Caco-2 (cell line): ENCODE results near the gene ID3. TPM values are rescaled to one million over a fixed set of nuclear protein-coding genes. Genes with fewer than 3 reads are reported as not detected.

Source experiments
- BruUV-seq: library from RNA; stranded (reverse); fragments of 400-500 nt; replicated peaks from 2 replicates; lab custom pipeline; 2021; lab: Mats Ljungman, UMichigan
- CTCF ChIA-PET: fragments of 300-600 bp; sonication (Branson Sonifier 250); formaldehyde crosslinking; loops from one replicate; lab custom pipeline; 2022; ENCODE audit warnings: antibody characterized with exemption; lab: Charles Lee
- POLR2A ChIA-PET: fragments of 300-600 bp; sonication (Branson Sonifier 250); formaldehyde crosslinking; loops from one replicate; lab custom pipeline; 2022; ENCODE audit warnings: antibody characterized with exemption; lab: Charles Lee
- DNase-seq, 2 experiments: peaks; one replicate each; pipeline versions ENCODE4 v3.0.0 to v3.0.0-alpha.2; 2020 to 2022
- H3K27me3 ChIP-seq: replicated peaks from 2 replicates; pipeline ENCODE4 v1.6.0; 2011; ENCODE audit warnings: low read length; ENCODE audit not compliant: control insufficient read depth, insufficient read depth
- H3K36me3 ChIP-seq: 2 replicates; pipeline ENCODE4 v1.5.1; 2011; ENCODE audit warnings: low read length; ENCODE audit not compliant: control insufficient read depth, insufficient read depth
- H3K4me1 ChIP-seq: fragments of 250-450 bp; sonication (Bioruptor Pico); 2 replicates; pipeline ENCODE4 v1.5.1; 2020; ENCODE audit warnings: mild to moderate bottlenecking
- H3K4me3 ChIP-seq: 2 replicates; pipeline ENCODE4 v1.5.1; 2011; ENCODE audit warnings: low read depth, mild to moderate bottlenecking, control low read depth, low read length
- H3K9me3 ChIP-seq: fragments of 250-450 bp; sonication (Bioruptor Pico); 2 replicates; pipeline ENCODE4 v1.5.1; 2020; ENCODE audit warnings: mild to moderate bottlenecking, moderate library complexity
- H3K27ac Mint-ChIP-seq: one replicate; pipeline ENCODE4 v1.8.0; 2022; ENCODE audit warnings: mixed read lengths; ENCODE audit not compliant: unreplicated experiment
- H3K27me3 Mint-ChIP-seq: one replicate; pipeline ENCODE4 v1.8.0; 2022; ENCODE audit warnings: mixed read lengths; ENCODE audit not compliant: insufficient read depth, unreplicated experiment
- H3K36me3 Mint-ChIP-seq: one replicate; pipeline ENCODE4 v1.8.0; 2022; ENCODE audit warnings: mild to moderate bottlenecking, mixed read lengths; ENCODE audit not compliant: insufficient read depth, unreplicated experiment
- H3K4me1 Mint-ChIP-seq: one replicate; pipeline ENCODE4 v1.8.0; 2022; ENCODE audit warnings: low read depth, mixed read lengths; ENCODE audit not compliant: unreplicated experiment
- H3K4me3 Mint-ChIP-seq: one replicate; pipeline ENCODE4 v1.8.0; 2022; ENCODE audit warnings: mild to moderate bottlenecking, moderate library complexity, mixed read lengths; ENCODE audit not compliant: unreplicated experiment
- H3K9me3 Mint-ChIP-seq: one replicate; pipeline ENCODE4 v1.8.0; 2022; ENCODE audit warnings: mixed read lengths; ENCODE audit not compliant: unreplicated experiment
- CTCF ChIP-seq, 2 experiments: fragments of 200-600 bp in 1 of 2; IDR thresholded peaks; 1 replicate in 1 of 2; 2 replicates in 1 of 2; pipeline versions ENCODE4 v1.5.1 to v1.8.0; 2011 to 2022; ENCODE audit warnings: antibody characterized with exemption in 1 of 2, control low read depth in 1 of 2, inconsistent platforms in 1 of 2, low read depth in 1 of 2, low read length in 1 of 2, mild to moderate bottlenecking in 1 of 2, moderate library complexity in 1 of 2; ENCODE audit not compliant: insufficient read depth in 1 of 2, severe bottlenecking in 1 of 2, unreplicated experiment in 1 of 2
- intact Hi-C: fragments of 100-400 bp; cut with micrococcal nuclease; formaldehyde crosslinking; loops from one replicate; pipeline ENCODE4 v1.10.0; 2022; ENCODE audit not compliant: unreplicated experiment
- total RNA-seq: library from RNA; stranded (reverse); gene quantifications from 2 replicates; pipeline ENCODE4 v1.2.3, GENCODE V29; 2022

Gene ID3
- total RNA-seq, 1 experiment from 2014 or later = 13.7 TPM

DNA sequence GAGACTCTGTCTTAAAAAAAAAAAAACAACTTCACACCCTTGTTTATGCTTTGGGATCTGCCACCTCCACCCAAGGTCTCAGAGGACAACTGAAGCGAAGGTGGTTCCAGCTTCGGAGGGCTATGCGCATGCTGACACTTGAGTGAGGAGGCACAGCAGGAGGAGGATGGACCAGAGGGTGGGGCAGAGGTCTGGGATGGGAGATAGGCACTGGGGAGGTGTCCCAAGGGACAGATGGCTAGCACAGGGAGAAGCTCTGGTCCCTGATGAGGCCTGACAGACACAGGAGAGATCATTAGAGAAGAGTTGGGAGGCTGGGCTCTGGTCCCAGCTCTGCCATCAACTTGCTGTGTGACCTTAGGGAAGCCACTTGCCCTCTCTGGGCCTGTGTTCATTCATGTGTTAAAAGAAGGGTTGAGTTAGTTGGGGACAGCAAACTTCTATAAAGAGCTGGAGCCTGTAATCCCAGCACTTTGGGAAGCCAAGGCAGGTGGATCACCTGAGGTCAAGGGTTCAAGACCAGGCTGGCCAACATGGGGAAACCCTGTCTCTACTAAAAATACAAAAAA, 45.1 kb downstream of the ID3 start:
- H3K9me3 Mint-ChIP-seq = no peaks in the 10 kb centered on the region
- intact Hi-C loops = no loop called here
- H3K27ac Mint-ChIP-seq = no peak overlapping the region
- BruUV-seq = no TSS peak
- no peak overlapping the region for H3K4me3 Mint-ChIP-seq
- Histone ChIP-seq H3K4me1 (no peaks in the 10 kb centered on the region), H3K27me3 (no peaks in the 10 kb centered on the region), H3K9me3 (no peaks in the 10 kb centered on the region), H3K36me3 (0 out of 2 replicates have a peak, but pooled peaks cover 1% of the 10 kb centered on the region), H3K4me3 (no peak overlapping the region)
- ChIA-PET CTCF (interaction anchor here (0.7 kb wide), 1 partner anchor 11 kb away, joined by 3 read pairs; no protein-coding TSS in a partner anchor), POLR2A (interaction anchor here (0.7 kb wide), 1 partner anchor 177 kb away, joined by 3 read pairs; no protein-coding TSS in a partner anchor)
- no peaks in the 10 kb centered on the region for H3K27me3 Mint-ChIP-seq
- no peaks in the 10 kb centered on the region for H3K4me1 Mint-ChIP-seq
- TF ChIP-seq CTCF (IDR thresholded peaks at IDR 0.05; ENCODE audit: insufficient read depth in 1 of 2, low read depth in 1 of 2, low read length in 1 of 2, severe bottlenecking in 1 of 2, unreplicated experiment in 1 of 2) = no peak
- DNase-seq = no peak
- H3K36me3 Mint-ChIP-seq = peaks cover 37% of the 10 kb centered on the region

DNA sequence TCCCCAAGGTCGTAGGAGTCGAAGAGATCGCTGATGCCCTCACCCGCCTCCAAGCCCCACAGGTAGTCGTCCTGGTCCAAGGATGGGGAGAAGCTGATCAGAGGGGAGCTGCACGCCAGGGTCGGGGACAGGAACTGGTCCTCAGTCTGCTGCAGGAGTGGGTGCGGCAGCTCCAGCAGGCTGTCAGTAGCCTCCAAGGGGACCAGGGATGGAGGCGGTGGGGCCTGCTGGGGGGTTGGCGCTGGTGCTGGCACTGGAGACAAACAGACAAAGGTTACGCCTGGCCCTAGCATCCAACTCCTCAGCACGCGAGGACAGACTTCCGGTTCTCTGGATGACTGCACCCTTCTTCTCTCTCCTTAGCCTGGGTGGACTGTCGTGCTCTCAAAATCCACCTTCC, 49.4 kb downstream of the ID3 start:
- intact Hi-C loops = no loop called here
- ChIA-PET CTCF (interaction anchor here (0.7 kb wide), 1 partner anchor 55 kb away, joined by 3 read pairs; no protein-coding TSS in a partner anchor), POLR2A (no interaction called here)
- no peaks in the 10 kb centered on the region for H3K4me1 ChIP-seq
- Mint-ChIP-seq H3K27me3 (no peaks in the 10 kb centered on the region), H3K4me3 (no peak overlapping the region), H3K27ac (no peak overlapping the region), H3K4me1 (peaks cover 4% of the 10 kb centered on the region), H3K9me3 (no peaks in the 10 kb centered on the region), H3K36me3 (peaks cover 32% of the 10 kb centered on the region)
- no peaks in the 10 kb centered on the region for H3K27me3 ChIP-seq
- H3K9me3 ChIP-seq = no peaks in the 10 kb centered on the region
- DNase-seq = no peak
- no peak for TF ChIP-seq CTCF (IDR thresholded peaks at IDR 0.05; ENCODE audit: insufficient read depth in 1 of 2, low read depth in 1 of 2, low read length in 1 of 2, severe bottlenecking in 1 of 2, unreplicated experiment in 1 of 2)
- H3K36me3 ChIP-seq = 0 out of 2 replicates have a peak, but pooled peaks cover 1% of the 10 kb centered on the region
- H3K4me3 ChIP-seq = no peak overlapping the region
- BruUV-seq = no TSS peak

Other genes with a start within 250 kb of the ID3 start
- gene HNRNPR, start 215.2 kb downstream of the ID3 start, total RNA-seq = 169 and 183 TPM in 2 replicates
- gene ZNF436, start 189.7 kb downstream of the ID3 start, total RNA-seq = 6.0 and 6.1 TPM in 2 replicates
- gene TCEA3, start 134.8 kb downstream of the ID3 start, total RNA-seq = 14.6 and 15.8 TPM in 2 replicates
- gene ASAP3, start 75.3 kb downstream of the ID3 start, total RNA-seq = 10.8 and 12.1 TPM in 2 replicates
- 9.1 and 9.5 TPM in 2 replicates for gene E2F2, start 28.3 kb downstream of the ID3 start, total RNA-seq
- 1,040 and 1,063 TPM in 2 replicates for gene RPL11, start 132.3 kb upstream of the ID3 start, total RNA-seq
- gene ELOA, start 184.0 kb upstream of the ID3 start, total RNA-seq = 29.4 and 31.3 TPM in 2 replicates
- 44.7 and 47.8 TPM in 2 replicates for gene PITHD1, start 218.9 kb upstream of the ID3 start, total RNA-seq
- gene LYPLA2, start 231.6 kb upstream of the ID3 start, total RNA-seq = 52.5 and 63.1 TPM in 2 replicates
- 51.6 and 57.1 TPM in 2 replicates for gene GALE, start 241.3 kb upstream of the ID3 start, total RNA-seq